H1 (cell line): Measurements from ENCODE around the gene KHSRP. TPM values are rescaled to one million over a fixed set of nuclear protein-coding genes. Genes with fewer than 3 reads are reported as not detected.

Experiments
- CTCF ChIA-PET: fragments of 300-600 bp; sonication (Branson Sonifier 250); formaldehyde crosslinking; loops from one replicate; lab custom pipeline; 2021; ENCODE audit not compliant: partially characterized antibody; lab: Charles Lee
- POLR2A ChIA-PET: fragments of 300-600 bp; sonication (Branson Sonifier 250); formaldehyde crosslinking; loops from one replicate; lab custom pipeline; 2021; ENCODE audit warnings: inconsistent platforms; ENCODE audit not compliant: partially characterized antibody; lab: Charles Lee
- DNase-seq, 2 experiments: peaks; one replicate each; pipeline versions ENCODE4 v3.0.0 to v3.0.0-alpha.2; 2010 to 2022; ENCODE audit warnings: low spot score in 2 of 2, low read depth in 1 of 2, mixed read lengths in 1 of 2
- FAIRE-seq: peaks from 2 replicates; lab custom pipeline; 2011; peaks lifted over from hg19 to GRCh38; lab: Jason Lieb, UNC
- H2AFZ ChIP-seq: 2 replicates; pipeline ENCODE4 v1.8.1; 2012; ENCODE audit warnings: low read length, inconsistent platforms
- H2AK5ac ChIP-seq: 2 replicates; pipeline ENCODE4 v1.6.1; 2013; ENCODE audit warnings: low read depth, low read length
- H2BK120ac ChIP-seq: replicated peaks from 2 replicates; pipeline ENCODE3; 2013; ENCODE audit warnings: low read depth, low read length, inconsistent platforms
- H2BK12ac ChIP-seq: 2 replicates; pipeline ENCODE4 v1.6.1; 2013; ENCODE audit warnings: low read depth, low read length
- H2BK15ac ChIP-seq: 2 replicates; pipeline ENCODE4 v1.6.1; 2013; ENCODE audit warnings: low read length
- H2BK20ac ChIP-seq: 2 replicates; pipeline ENCODE4 v1.6.1; 2013; ENCODE audit warnings: low read length
- H2BK5ac ChIP-seq: 2 replicates; pipeline ENCODE4 v1.6.1; 2013; ENCODE audit warnings: low read depth, low read length
- H3K14ac ChIP-seq: 2 replicates; pipeline ENCODE4 v1.6.1; 2013; ENCODE audit warnings: inconsistent platforms; ENCODE audit not compliant: insufficient read length
- H3K18ac ChIP-seq: 2 replicates; pipeline ENCODE4 v1.6.1; 2013; ENCODE audit warnings: low read length; ENCODE audit errors: extremely low read depth
- H3K23ac ChIP-seq: 2 replicates; pipeline ENCODE4 v1.6.1; 2013; ENCODE audit warnings: inconsistent platforms; ENCODE audit not compliant: insufficient read length
- H3K23me2 ChIP-seq: 2 replicates; pipeline ENCODE4 v1.6.1; 2013; ENCODE audit warnings: low read depth, low read length
- H3K27ac ChIP-seq: 2 replicates; pipeline ENCODE4 v1.6.1; 2011; ENCODE audit warnings: low read depth, low read length, inconsistent platforms
- H3K27me3 ChIP-seq, 4 experiments: replicated peaks in 1 of 4; 1 replicate in 1 of 4; 2 replicates in 3 of 4; pipeline versions ENCODE4 v1.6.1 to v1.8.1; 2011 to 2013; ENCODE audit warnings: low read length in 3 of 4, mild to moderate bottlenecking in 3 of 4, inconsistent platforms in 2 of 4, mixed read lengths in 2 of 4, moderate library complexity in 1 of 4; ENCODE audit not compliant: control insufficient read depth in 3 of 4, insufficient read depth in 3 of 4; ENCODE audit errors: extremely low read depth in 1 of 4
- H3K36me3 ChIP-seq, 4 experiments: 2 replicates each; pipeline versions ENCODE4 v1.6.1 to v1.8.1; 2011 to 2013; ENCODE audit warnings: mild to moderate bottlenecking in 4 of 4, low read length in 3 of 4, moderate library complexity in 2 of 4, control low read depth in 1 of 4, inconsistent platforms in 1 of 4; ENCODE audit not compliant: insufficient read depth in 4 of 4, control insufficient read depth in 2 of 4
- H3K4ac ChIP-seq: replicated peaks from 2 replicates; pipeline ENCODE3; 2013; ENCODE audit warnings: low read length, low read depth, mixed read lengths, inconsistent platforms; ENCODE audit not compliant: insufficient read length
- H3K4me1 ChIP-seq, 4 experiments: replicated peaks in 1 of 4; 1 replicate in 1 of 4; 2 replicates in 3 of 4; pipeline versions ENCODE4 v1.6.1 to v1.8.1; 2011 to 2013; ENCODE audit warnings: low read length in 3 of 4, inconsistent platforms in 2 of 4, mixed read lengths in 1 of 4; ENCODE audit not compliant: insufficient read depth in 4 of 4, control insufficient read depth in 3 of 4
- H3K4me2 ChIP-seq, 2 experiments: 2 replicates each; pipeline versions ENCODE4 v1.6.1 to v1.8.1; 2011 to 2013; ENCODE audit warnings: low read depth in 2 of 2, low read length in 2 of 2, control low read depth in 1 of 2, inconsistent platforms in 1 of 2, mild to moderate bottlenecking in 1 of 2; ENCODE audit not compliant: insufficient read depth in 1 of 2
- H3K4me3 ChIP-seq, 4 experiments: fragments of 200-600, 300-600 bp in 1 of 4; sonication (generic), shearing (Covaris generic), sonication (Bioruptor Twin) in 1 of 4; 2 replicates each; pipeline versions ENCODE4 v1.5.1 to v1.8.1; 2011 to 2016; ENCODE audit warnings: low read length in 4 of 4, low read depth in 3 of 4, control low read depth in 2 of 4, inconsistent platforms in 2 of 4, mild to moderate bottlenecking in 2 of 4, mixed read lengths in 1 of 4, moderate library complexity in 1 of 4; ENCODE audit not compliant: insufficient read depth in 2 of 4; ENCODE audit errors: extremely low read depth in 1 of 4
- H3K56ac ChIP-seq: replicated peaks from 2 replicates; pipeline ENCODE3; 2013; ENCODE audit warnings: low read depth, mild to moderate bottlenecking, mixed read lengths, low read length, inconsistent platforms; ENCODE audit not compliant: insufficient read length
- H3K79me1 ChIP-seq: 2 replicates; pipeline ENCODE4 v1.6.1; 2013; ENCODE audit warnings: low read depth, low read length, control low read depth
- H3K79me2 ChIP-seq, 2 experiments: 2 replicates each; pipeline versions ENCODE4 v1.6.1 to v1.8.1; 2012 to 2013; ENCODE audit warnings: low read length in 2 of 2, mild to moderate bottlenecking in 2 of 2, inconsistent platforms in 1 of 2; ENCODE audit not compliant: insufficient read depth in 2 of 2, control insufficient read depth in 1 of 2
- H3K9ac ChIP-seq, 4 experiments: replicated peaks in 1 of 4; 1 replicate in 1 of 4; 2 replicates in 3 of 4; pipeline versions ENCODE4 v1.6.1 to v1.8.1; 2011 to 2013; ENCODE audit warnings: low read depth in 3 of 4, low read length in 3 of 4, control low read depth in 2 of 4, mild to moderate bottlenecking in 2 of 4, moderate library complexity in 2 of 4, inconsistent platforms in 1 of 4; ENCODE audit errors: extremely low read depth in 1 of 4
- H3K9me3 ChIP-seq, 2 experiments: 2 replicates each; pipeline versions ENCODE4 v1.6.1 to v1.8.1; 2012 to 2013; ENCODE audit warnings: mild to moderate bottlenecking in 2 of 2, moderate library complexity in 2 of 2, control low read depth in 1 of 2, inconsistent platforms in 1 of 2, low read depth in 1 of 2, low read length in 1 of 2, mixed read lengths in 1 of 2; ENCODE audit not compliant: insufficient read depth in 2 of 2
- H4K20me1 ChIP-seq, 2 experiments: replicated peaks in 1 of 2; 2 replicates each; pipeline versions ENCODE3 to v1.8.1; 2011 to 2013; ENCODE audit warnings: inconsistent platforms in 2 of 2, low read length in 2 of 2, mild to moderate bottlenecking in 1 of 2; ENCODE audit not compliant: insufficient read depth in 2 of 2, control insufficient read depth in 1 of 2
- H4K5ac ChIP-seq: 2 replicates; pipeline ENCODE4 v1.6.1; 2013; ENCODE audit warnings: low read length, low read depth, mixed read lengths, inconsistent platforms; ENCODE audit not compliant: insufficient read length
- H4K8ac ChIP-seq: 2 replicates; pipeline ENCODE4 v1.8.0; 2013; ENCODE audit warnings: mild to moderate bottlenecking, moderate library complexity, low read length, inconsistent platforms; ENCODE audit not compliant: insufficient read depth; ENCODE audit errors: extremely low read depth
- H4K91ac ChIP-seq: replicated peaks from 2 replicates; pipeline ENCODE3; 2013; ENCODE audit warnings: low read length, mixed read lengths, inconsistent platforms; ENCODE audit not compliant: insufficient read length
- BCL11A ChIP-seq, 2 experiments: IDR thresholded peaks; one replicate each; pipeline ENCODE4 v1.6.1; 2011; ENCODE audit warnings: low read depth in 2 of 2, low read length in 2 of 2, mild to moderate bottlenecking in 2 of 2
- CHD2 ChIP-seq: IDR thresholded peaks from 2 replicates; pipeline ENCODE4 v1.6.1; 2012; ENCODE audit warnings: low read length, improper control_type of control experiment
- MAFK ChIP-seq: IDR thresholded peaks from 2 replicates; pipeline ENCODE4 v1.6.1; 2012; ENCODE audit warnings: low read depth, mild to moderate bottlenecking, improper control_type of control experiment, low read length
- SP2 ChIP-seq: IDR thresholded peaks from 2 replicates; pipeline ENCODE4 v1.6.1; 2012; ENCODE audit warnings: mild to moderate bottlenecking, low read length, inconsistent platforms
- TAF7 ChIP-seq: optimal IDR thresholded peaks from 2 replicates; pipeline ENCODE3; 2011; ENCODE audit warnings: low read depth, mild to moderate bottlenecking, inconsistent platforms, low read length, moderate library complexity, borderline replicate concordance
- TBP ChIP-seq: IDR thresholded peaks from 2 replicates; pipeline ENCODE4 v1.6.1; 2011; ENCODE audit warnings: low read depth, low read length, improper control_type of control experiment
- WGBS, 2 experiments: shearing (Covaris generic) in 1 of 2; methylation state at CpG; one replicate each; pipeline versions ENCODE4 v1.1.6 to v1.1.7; 2013 to 2015; ENCODE audit warnings: low lambda C conversion rate in 2 of 2, mixed read lengths in 2 of 2, inconsistent platforms in 1 of 2, low coverage in 1 of 2, missing lambda C conversion rate in 1 of 2; ENCODE audit not compliant: insufficient replicate concordance in 2 of 2, insufficient coverage in 1 of 2, insufficient read length in 1 of 2; ENCODE audit errors: extremely low coverage in 1 of 2, missing lambda C conversion rate in 1 of 2; 5-methylcytosine and 5-hydroxymethylcytosine counted together
- polyA plus RNA-seq, 7 experiments: library from polyadenylated mRNA; depleted of rRNA in 3 of 7; stranded (reverse) in 5 of 7; unstranded in 2 of 7; fragments of >200 nt in 5 of 7; fragments of 200-250 nt in 2 of 7; gene quantifications; 1 replicate in 5 of 7; 2 replicates in 1 of 7; 4 replicates in 1 of 7; pipeline versions ENCODE4 v1.2.1 to v1.2.3, GENCODE V29; 2011 to 2013; ENCODE audit warnings: missing spikeins in 2 of 7, mixed read lengths in 2 of 7
- total RNA-seq: library from RNA; stranded (reverse); fragmentation: NEBNext Ultra II Directional; extraction: Animal tissue kit (Norgen Biotek cat#: 25700); gene quantifications from 2 replicates; pipeline ENCODE4 v1.2.1, GENCODE V29; 2021

The KHSRP gene
- total and polyA plus RNA-seq, 2 of the 8 experiments (the other 6 are each of a cell fraction or from before 2014, with no cell fraction given) = 143 to 573 TPM

- no peak overlapping the region for H3K4me3 ChIP-seq
- WGBS, 2 experiments = 90% methylated on average over 6 of the region's 6 CpGs; no CpG with 5 or more reads in 1 of the 2 experiments
- no peak overlapping the region for H4K8ac ChIP-seq
- no peak overlapping the region for H3K4ac ChIP-seq
- H2BK20ac ChIP-seq = no peak overlapping the region
- no peaks in the 10 kb centered on the region for H3K9me3 ChIP-seq
- H2AK5ac ChIP-seq = no peak overlapping the region
- no peak for DNase-seq
- no peak overlapping the region for H4K5ac ChIP-seq
- no peaks in the 10 kb centered on the region for H3K79me1 ChIP-seq
- TF ChIP-seq TAF7 = no peak
- TF ChIP-seq BCL11A (IDR thresholded peaks at IDR 0.05; ENCODE audit: low read depth in 2 of 2, low read length in 2 of 2) = no peak
- TF ChIP-seq TBP = no peak
- TF ChIP-seq SP2 = no peak
- no peak for TF ChIP-seq MAFK
- no peak for TF ChIP-seq CHD2
- no peaks in the 10 kb centered on the region for H3K79me2 ChIP-seq
- peaks cover 0 to 12% (median 6%) of the 10 kb centered on the region in 4 experiments; a peak in 6 of 7 replicates for H3K4me1 ChIP-seq
- H2BK5ac ChIP-seq = no peak overlapping the region
- no peaks in the 10 kb centered on the region for H3K27me3 ChIP-seq
- H3K4me2 ChIP-seq = no peak overlapping the region
- no peak overlapping the region for H2BK120ac ChIP-seq
- no peak overlapping the region for H3K14ac ChIP-seq
- no peak overlapping the region for H2BK15ac ChIP-seq
- H3K18ac ChIP-seq = no peak overlapping the region
- H3K56ac ChIP-seq = no peak overlapping the region
- POLR2A ChIA-PET = interaction anchor here (0.6 to 4.9 kb wide), 4 partner anchors 12 to 1720 kb away, joined by 3 to 26 read pairs (median 3); no protein-coding TSS in a partner anchor
- no peak overlapping the region for H2AFZ ChIP-seq
- FAIRE-seq = no peak
- no peak overlapping the region for H4K91ac ChIP-seq
- no peak overlapping the region for H3K9ac ChIP-seq
- CTCF ChIA-PET = interaction anchor here (0.7 to 1.7 kb wide), 5 partner anchors 8 to 1378 kb away, joined by 3 to 5 read pairs (median 3); no protein-coding TSS in a partner anchor
- peaks cover 0 to 11% (median 1%) of the 10 kb centered on the region in 4 experiments; a peak in 3 of 8 replicates for H3K36me3 ChIP-seq
- no peaks in the 10 kb centered on the region for H3K23me2 ChIP-seq
- H3K23ac ChIP-seq = no peak overlapping the region
- H3K27ac ChIP-seq = no peak overlapping the region
- no peak overlapping the region for H2BK12ac ChIP-seq
- H4K20me1 ChIP-seq = peaks cover 0 to 7% of the 10 kb centered on the region in 2 experiments
Measured at GRCh38 chr19:6409346-6409745, 15.3 kb downstream of the KHSRP start.
